Activated effector memory CD4-positive, alpha-beta T cell treated with anti-CD3 and anti-CD28 coated beads, Interleukin-2, amount 50 U/mL, for 16 hours (primary cell): ENCODE measurements around the gene DNAH8.

ENCODE experiments used
- DNase-seq: peaks from one replicate; pipeline ENCODE4 v3.0.0-alpha.2; 2020

DNAH8 gene

GRCh38 chr6:38701551-38701950 lies 13.6 kb upstream of the DNAH8 start:
- no peak for DNase-seq

DNA sequence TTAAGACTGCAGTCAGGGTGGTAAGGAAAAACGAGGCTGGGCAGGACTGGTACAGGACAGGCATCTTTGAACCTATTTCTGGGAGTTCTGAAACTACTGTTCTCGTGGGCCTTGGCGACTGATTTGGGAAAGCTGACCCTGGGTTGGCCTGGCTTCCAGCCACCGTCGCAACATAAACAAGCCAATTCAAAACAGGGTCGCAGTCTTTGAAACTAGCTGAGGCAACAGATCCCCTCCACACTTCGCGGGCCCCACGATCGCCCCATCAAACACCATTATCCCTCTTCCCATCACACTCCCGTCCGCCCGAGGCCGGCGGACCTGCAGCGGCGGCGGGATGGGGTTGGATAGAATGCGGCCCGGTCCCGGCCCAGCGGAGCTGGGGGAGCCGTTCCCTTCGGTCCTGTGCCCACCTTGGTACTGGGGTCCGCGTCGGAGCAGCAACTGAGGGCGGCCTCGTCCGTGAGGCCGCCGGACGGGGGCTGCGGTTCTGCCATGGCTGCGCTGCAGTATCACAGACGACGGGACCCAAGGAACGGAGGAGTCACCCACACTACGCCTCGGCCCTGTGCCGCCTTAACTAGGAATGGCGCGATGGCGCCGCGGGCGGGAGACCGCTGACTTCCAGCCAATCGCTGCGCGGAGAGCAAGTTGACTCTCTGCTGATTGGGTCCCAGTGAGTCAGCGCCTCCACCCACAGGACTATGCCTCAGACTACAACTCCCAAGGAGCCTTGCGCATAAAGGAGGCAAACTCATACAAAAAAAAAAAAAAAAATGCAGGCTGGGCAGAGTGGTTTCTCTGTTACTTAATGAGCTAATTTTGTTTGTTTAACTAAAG lies 12.3 kb upstream of the DNAH8 start, which contains the start of gene GLO1:
GLO1 (minus strand) TSS at position 588 of the 840 bp plus-strand sequence; CDS start at position 497, 91 bp downstream.
- peak; percentile 99 for DNase-seq

- DNase-seq: no peak
These were observed 11.0 kb upstream of the DNAH8 start for GRCh38 chr6:38703949-38704590.

GRCh38 chr6:38705924-38706323 lies 9.2 kb upstream of the DNAH8 start:
- DNase-seq: no peak

DNA sequence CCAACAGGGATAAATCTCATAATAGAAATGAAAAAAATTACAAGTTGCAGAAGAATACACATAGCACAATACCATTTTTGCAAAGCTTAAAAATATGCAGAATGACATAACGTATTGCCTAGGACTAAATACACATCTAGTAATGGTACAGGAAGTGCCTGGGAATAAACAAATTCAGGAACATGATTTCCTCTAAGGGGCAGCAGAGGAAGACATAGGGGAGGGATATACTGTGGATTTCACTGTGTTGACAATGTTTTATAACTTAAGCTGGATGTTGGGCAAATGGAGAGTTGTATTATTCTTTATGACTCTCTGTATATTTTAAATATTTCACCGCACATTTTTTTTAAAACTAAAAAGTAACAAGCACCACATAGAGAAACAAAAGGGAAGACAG lies 6.6 kb upstream of the DNAH8 start:
- no peak for DNase-seq

GRCh38 chr6:38713812-38714211 lies 1.3 kb upstream of the DNAH8 start:
- peak; percentile 79 for DNase-seq

GRCh38 chr6:38714239-38715015 lies 684 bp upstream of the DNAH8 start:
- DNase-seq: no peak

GRCh38 chr6:38716825-38717224 lies 1.7 kb downstream of the DNAH8 start:
- no peak for DNase-seq

- DNase-seq: no peak
These were observed 4.2 kb downstream of the DNAH8 start for GRCh38 chr6:38719358-38719757.

GRCh38 chr6:38720295-38720694 lies 5.2 kb downstream of the DNAH8 start:
- no peak for DNase-seq

- no peak for DNase-seq
These were observed 6.9 kb downstream of the DNAH8 start for GRCh38 chr6:38722038-38722437.

GRCh38 chr6:38722727-38723334 lies 7.7 kb downstream of the DNAH8 start:
- DNase-seq: no peak

DNA sequence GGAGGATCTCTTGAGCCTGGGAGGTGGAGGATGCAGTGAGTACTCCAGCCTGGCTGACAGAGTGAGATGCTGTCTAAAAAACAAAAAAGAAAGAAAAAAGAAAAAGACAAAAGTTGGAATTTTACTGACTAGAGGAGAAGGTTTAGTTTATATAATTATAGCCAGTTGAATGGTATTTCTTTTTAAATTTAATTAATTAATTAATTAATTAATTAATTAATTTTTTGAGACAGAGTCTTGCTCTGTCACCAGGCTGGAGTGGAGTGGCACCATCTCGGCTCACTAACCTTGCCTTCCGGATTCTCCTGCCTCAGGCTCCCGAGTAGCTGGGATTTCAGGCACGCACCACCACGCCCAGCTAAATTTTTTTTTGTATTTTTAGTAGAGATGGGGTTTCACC lies 8.7 kb downstream of the DNAH8 start:
- no peak for DNase-seq

DNA sequence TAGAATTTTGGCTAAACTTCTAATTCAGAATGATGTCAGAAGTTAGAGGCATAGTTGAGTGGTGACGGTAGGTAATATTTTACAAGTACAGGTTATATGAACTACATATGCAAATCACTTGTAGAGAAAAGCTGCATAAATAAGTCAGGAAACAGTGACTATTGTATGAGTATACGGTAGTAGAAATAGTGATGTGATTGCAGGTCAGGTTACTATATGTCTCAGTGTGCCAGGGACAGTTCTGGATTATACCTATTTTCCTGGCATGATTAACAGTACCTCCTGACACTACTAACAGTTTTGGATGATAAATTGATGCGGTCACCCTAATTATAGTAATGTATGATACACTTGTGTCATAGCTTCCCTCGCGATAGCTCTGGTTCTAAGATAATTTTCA lies 9.2 kb downstream of the DNAH8 start:
- no peak for DNase-seq

- DNase-seq: no peak
These were observed 10.5 kb downstream of the DNAH8 start for GRCh38 chr6:38725414-38726183.

GRCh38 chr6:38728203-38728602 lies 13.1 kb downstream of the DNAH8 start:
- DNase-seq: no peak

GRCh38 chr6:38730140-38730862 lies 15.2 kb downstream of the DNAH8 start:
- DNase-seq: no peak

DNA sequence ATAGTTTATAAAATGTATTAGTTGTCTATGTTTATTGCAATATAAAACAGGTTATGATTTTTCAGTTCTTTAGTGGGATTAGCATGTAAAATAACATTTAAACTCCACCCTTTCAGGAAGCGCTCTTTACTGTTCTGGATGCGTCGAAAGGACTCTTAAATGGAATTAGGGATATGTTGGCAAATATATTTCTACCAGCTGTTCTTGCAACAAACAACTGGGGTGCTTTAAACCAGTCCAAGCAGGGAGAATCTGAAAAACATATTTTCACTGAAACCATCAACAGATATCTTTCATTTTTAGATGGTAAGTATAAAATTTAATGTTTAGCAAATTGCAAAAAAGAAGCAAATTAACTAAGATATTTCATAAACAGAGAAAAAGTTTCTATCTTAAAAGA lies 21.8 kb downstream of the DNAH8 start:
- DNase-seq: no peak

- DNase-seq: no peak
These were observed 23.1 kb downstream of the DNAH8 start for GRCh38 chr6:38738261-38738660.

- no peak for DNase-seq
These were observed 24.4 kb downstream of the DNAH8 start for GRCh38 chr6:38739532-38739931.

- DNase-seq: no peak
These were observed 34.4 kb downstream of the DNAH8 start for GRCh38 chr6:38749473-38749872.
